ENCODE measurements around the gene SDHA.

GRCh38 chr5:278646-279045, 60.5 kb downstream of the SDHA start:
- TF ChIP-seq POLR2A (IDR thresholded peaks at IDR 0.05; ENCODE audit: low read length) (no peak), GATA1 (IDR thresholded peaks at IDR 0.05; ENCODE audit: low read depth, low read length) (no peak)
